Keratinocyte (primary cell): ENCODE measurements around the gene PPIA. TPM values are rescaled to one million over a fixed set of nuclear protein-coding genes. Genes with fewer than 3 reads are reported as not detected.
"Not testable (repeated sequence)": the region's sequence is repeated elsewhere in the genome, so short reads cannot be mapped to it uniquely, and the experiment has no call there.

Experiments
- DNase-seq: peaks from one replicate; pipeline ENCODE4 v3.0.0-alpha.2; 2011; ENCODE audit warnings: low read depth, missing footprints, low spot score
- FAIRE-seq: peaks from 2 replicates; lab custom pipeline; 2011; peaks lifted over from hg19 to GRCh38; lab: Jason Lieb, UNC
- H2AFZ ChIP-seq: 2 replicates; pipeline ENCODE4 v1.6.0; 2012; ENCODE audit warnings: low read length, control low read depth, inconsistent platforms; ENCODE audit not compliant: control insufficient read depth
- H3K27ac ChIP-seq: 2 replicates; pipeline ENCODE4 v1.5.1; 2011; ENCODE audit warnings: low read length; ENCODE audit not compliant: control insufficient read depth, insufficient read depth
- H3K27me3 ChIP-seq: 3 replicates; pipeline ENCODE4 v1.6.0; 2011; ENCODE audit warnings: low read length; ENCODE audit not compliant: control insufficient read depth, insufficient read depth; ENCODE audit errors: extremely low read depth
- H3K36me3 ChIP-seq, 2 experiments: 2 replicates in 1 of 2; 3 replicates in 1 of 2; pipeline ENCODE4 v1.5.1; 2011; ENCODE audit warnings: low read length in 2 of 2, mild to moderate bottlenecking in 1 of 2; ENCODE audit not compliant: control insufficient read depth in 2 of 2, insufficient read depth in 2 of 2; ENCODE audit errors: extremely low read depth in 1 of 2
- H3K4me1 ChIP-seq: 3 replicates; pipeline ENCODE4 v1.5.1; 2011; ENCODE audit warnings: low read length; ENCODE audit not compliant: control insufficient read depth, insufficient read depth; ENCODE audit errors: extremely low read depth
- H3K4me2 ChIP-seq: 3 replicates; pipeline ENCODE4 v1.6.0; 2011; ENCODE audit warnings: low read depth, low read length; ENCODE audit not compliant: control insufficient read depth, insufficient read depth; ENCODE audit errors: extremely low read depth
- H3K4me3 ChIP-seq, 3 experiments: fragments of 200-600 bp in 1 of 3; sonication (generic) in 1 of 3; 2 replicates in 2 of 3; 3 replicates in 1 of 3; pipeline ENCODE4 v1.5.1; 2011 to 2016; ENCODE audit warnings: low read length in 3 of 3, mild to moderate bottlenecking in 3 of 3, control low read depth in 2 of 3, inconsistent platforms in 1 of 3, low read depth in 1 of 3, mixed read lengths in 1 of 3, mixed run types in 1 of 3, moderate library complexity in 1 of 3; ENCODE audit not compliant: control insufficient read depth in 2 of 3, insufficient read depth in 2 of 3; ENCODE audit errors: extremely low read depth in 1 of 3
- H3K79me2 ChIP-seq: 2 replicates; pipeline ENCODE4 v1.6.0; 2012; ENCODE audit warnings: low read length; ENCODE audit not compliant: control insufficient read depth, insufficient read depth
- H3K9ac ChIP-seq: 3 replicates; pipeline ENCODE4 v1.6.0; 2011; ENCODE audit warnings: low read length; ENCODE audit not compliant: control insufficient read depth, insufficient read depth; ENCODE audit errors: extremely low read depth
- H3K9me1 ChIP-seq: 3 replicates; pipeline ENCODE4 v1.6.0; 2011; ENCODE audit warnings: low read length; ENCODE audit not compliant: control insufficient read depth, insufficient read depth; ENCODE audit errors: extremely low read depth
- H3K9me3 ChIP-seq: 2 replicates; pipeline ENCODE4 v1.5.1; 2012; ENCODE audit warnings: low read depth, low read length; ENCODE audit not compliant: control insufficient read depth
- H4K20me1 ChIP-seq: 3 replicates; pipeline ENCODE4 v1.6.0; 2011; ENCODE audit warnings: low read length; ENCODE audit not compliant: control insufficient read depth, insufficient read depth; ENCODE audit errors: extremely low read depth
- CTCF ChIP-seq, 3 experiments: IDR thresholded peaks in 1 of 3; conservative IDR thresholded peaks in 1 of 3; optimal IDR thresholded peaks in 1 of 3; 2 replicates in 2 of 3; 3 replicates in 1 of 3; pipeline versions ENCODE3 to v1.5.1; 2011; ENCODE audit warnings: low read length in 3 of 3, mild to moderate bottlenecking in 3 of 3, moderate library complexity in 2 of 3, control low read depth in 1 of 3, inconsistent platforms in 1 of 3; ENCODE audit not compliant: insufficient read depth in 2 of 3; ENCODE audit errors: extremely low read depth in 1 of 3
- EZH2 ChIP-seq: IDR thresholded peaks from one replicate; pipeline ENCODE4 v1.6.1; 2012; ENCODE audit warnings: inconsistent platforms, mild to moderate bottlenecking, low read length, moderate library complexity
- dilution Hi-C: fragments of 300-500 bp; cut with MboI; formaldehyde crosslinking; loops from one replicate; pipeline ENCODE4 v1.7.0; 2020; ENCODE audit warnings: low sequenced_read_pairs; ENCODE audit not compliant: extremely low pct_ligation_motif_present
- polyA plus RNA-seq, 5 experiments: library from polyadenylated mRNA; depleted of rRNA in 3 of 5; stranded (reverse) in 3 of 5; stranded (forward) in 1 of 5; unstranded in 1 of 5; fragments of >200 nt; gene quantifications; 1 replicate in 1 of 5; 2 replicates in 3 of 5; 3 replicates in 1 of 5; pipeline versions ENCODE4 v1.2.1 to v1.2.3, GENCODE V29; 2011 to 2012; ENCODE audit warnings: missing spikeins in 2 of 5, low read depth in 1 of 5, low replicate concordance in 1 of 5

The PPIA gene
- polyA plus RNA-seq, 1 donor (not counting 4 experiments of a cell fraction or from before 2014, with no cell fraction given) = 6,965 TPM

DNA sequence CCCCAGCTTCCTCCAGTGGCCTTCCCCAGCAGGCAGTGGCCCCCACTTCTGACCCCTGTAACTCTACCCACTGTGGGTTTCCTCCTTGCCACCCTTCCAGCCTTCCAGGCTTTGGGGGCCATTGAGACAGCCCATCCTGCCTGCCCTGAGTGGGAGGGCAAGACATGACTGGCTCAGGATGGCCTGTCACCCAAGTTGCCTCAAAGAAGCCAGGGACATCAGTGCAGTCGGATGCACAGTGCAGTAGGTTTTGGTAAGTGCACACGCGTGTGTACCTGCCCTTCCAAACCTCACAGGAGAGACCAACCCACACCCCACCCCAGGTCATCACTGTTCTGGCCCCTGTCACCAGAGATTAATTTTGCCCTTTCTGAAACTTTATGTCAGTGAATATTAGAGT, 25.1 kb upstream of the PPIA start:
- no peak overlapping the region for H3K27ac ChIP-seq
- no peak overlapping the region for H3K4me3 ChIP-seq
- H4K20me1 ChIP-seq = no peaks in the 10 kb centered on the region
- H3K27me3 ChIP-seq = no peaks in the 10 kb centered on the region
- H2AFZ ChIP-seq = no peak overlapping the region
- FAIRE-seq (no peak), DNase-seq (no peak)
- no peak overlapping the region for H3K4me2 ChIP-seq
- H3K4me1 ChIP-seq = peaks cover 22% of the 10 kb centered on the region
- H3K79me2 ChIP-seq = no peaks in the 10 kb centered on the region
- dilution Hi-C loops = no loop called here
- TF ChIP-seq EZH2 = no peak
- no peak overlapping the region for H3K9ac ChIP-seq
- no peaks in the 10 kb centered on the region for H3K9me1 ChIP-seq
- H3K9me3 ChIP-seq = no peaks in the 10 kb centered on the region
- H3K36me3 ChIP-seq = peaks cover 7 to 13% of the 10 kb centered on the region in 2 experiments

- H3K4me2 ChIP-seq = no peak overlapping the region
- TF ChIP-seq CTCF (optimal IDR thresholded peaks at IDR 0.05 in 1 of 3, IDR thresholded peaks at IDR 0.05 in 1 of 3, conservative IDR thresholded peaks at IDR 0.05 in 1 of 3; ENCODE audit: extremely low read depth in 1 of 3, insufficient read depth in 2 of 3, low read length in 3 of 3) (no peak), EZH2 (no peak)
- no peak for DNase-seq
- FAIRE-seq = no peak
- H3K36me3 ChIP-seq = peaks cover 3% of the 10 kb centered on the region in 2 experiments
- no peaks in the 10 kb centered on the region for H4K20me1 ChIP-seq
- no peak overlapping the region for H2AFZ ChIP-seq
- peaks cover 22% of the 10 kb centered on the region for H3K4me1 ChIP-seq
- no peak overlapping the region for H3K9ac ChIP-seq
- H3K27me3 ChIP-seq = no peaks in the 10 kb centered on the region
- dilution Hi-C loops = no loop called here
- H3K9me3 ChIP-seq = no peaks in the 10 kb centered on the region
- no peak overlapping the region for H3K4me3 ChIP-seq
- H3K9me1 ChIP-seq = no peaks in the 10 kb centered on the region
- H3K79me2 ChIP-seq = no peaks in the 10 kb centered on the region
- no peak overlapping the region for H3K27ac ChIP-seq
Measured at GRCh38 chr7:44772440-44772839, 24.0 kb upstream of the PPIA start.

GRCh38 chr7:44772867-44773266, 23.6 kb upstream of the PPIA start:
- Histone ChIP-seq H3K36me3 (no peaks in the 10 kb centered on the region), H3K9ac (no peak overlapping the region), H3K9me1 (no peaks in the 10 kb centered on the region), H3K4me1 (peaks cover 22% of the 10 kb centered on the region), H3K4me3 (no peak overlapping the region), H4K20me1 (no peaks in the 10 kb centered on the region), H3K9me3 (no peaks in the 10 kb centered on the region), H3K27me3 (no peaks in the 10 kb centered on the region), H2AFZ (no peak overlapping the region), H3K79me2 (no peaks in the 10 kb centered on the region), H3K27ac (no peak overlapping the region), H3K4me2 (no peak overlapping the region)
- DNase-seq = no peak
- dilution Hi-C loops = no loop called here
- FAIRE-seq = no peak
- no peak for TF ChIP-seq EZH2
- TF ChIP-seq CTCF (optimal IDR thresholded peaks at IDR 0.05 in 1 of 3, IDR thresholded peaks at IDR 0.05 in 1 of 3, conservative IDR thresholded peaks at IDR 0.05 in 1 of 3; ENCODE audit: extremely low read depth in 1 of 3, insufficient read depth in 2 of 3, low read length in 3 of 3) = no peak

DNA sequence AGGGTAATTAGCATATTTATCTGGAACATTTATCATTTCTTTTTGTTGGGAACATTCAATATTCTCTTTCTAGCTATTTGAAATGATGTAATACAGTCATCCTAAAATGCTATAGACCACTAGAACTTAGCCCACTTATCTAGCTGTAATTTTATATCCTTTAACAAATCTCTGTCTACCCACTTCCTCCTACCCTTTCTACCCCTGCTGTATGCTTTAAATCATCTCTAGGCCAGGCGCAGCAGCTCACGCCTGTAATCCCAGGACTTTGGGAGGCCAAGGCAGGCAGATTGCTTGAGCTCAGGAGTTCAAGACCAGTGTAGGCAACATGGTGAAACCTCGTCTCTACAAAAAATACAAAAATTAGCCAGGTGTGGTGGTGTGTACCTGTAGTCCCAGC, 22.0 kb upstream of the PPIA start:
- DNase-seq, H3K4me3 ChIP-seq, H4K20me1 ChIP-seq, H3K4me2 ChIP-seq, H3K9me3 ChIP-seq, H3K79me2 ChIP-seq, H3K27ac ChIP-seq, H3K9me1 ChIP-seq, H3K9ac ChIP-seq, H3K27me3 ChIP-seq, dilution Hi-C loops, H2AFZ ChIP-seq, H3K36me3 ChIP-seq, H3K4me1 ChIP-seq, FAIRE-seq: not testable (repeated sequence)
